Transverse colon (tissue), 4 donors: ENCODE data around the gene SULT4A1. TPM values are rescaled to one million over a fixed set of nuclear protein-coding genes. Genes with fewer than 3 reads are reported as not detected.

Experiments
- DNase-seq: peaks from one replicate; pipeline ENCODE4 v3.0.0-alpha.2; 2019
- H3K27ac ChIP-seq, 4 donors: fragments of 200-600 bp; sonication (generic); 2 replicates each; pipeline ENCODE4 v1.5.1; 2016 to 2018; ENCODE audit warnings: inconsistent platforms in 4 of 4
- H3K27me3 ChIP-seq: fragments of 200-600 bp; sonication (generic); 2 replicates; pipeline ENCODE4 v1.5.1; 2017; ENCODE audit warnings: inconsistent platforms
- H3K36me3 ChIP-seq, 4 donors: fragments of 200-600 bp; sonication (generic); 2 replicates each; pipeline ENCODE4 v1.5.1; 2017 to 2019; ENCODE audit warnings: inconsistent platforms in 4 of 4
- H3K4me1 ChIP-seq, 4 donors: fragments of 200-600 bp; sonication (generic); 2 replicates each; pipeline ENCODE4 v1.5.1; 2017 to 2020; ENCODE audit warnings: inconsistent platforms in 4 of 4
- H3K4me3 ChIP-seq, 4 donors: fragments of 200-600 bp; sonication (generic); 1 replicate in 1 of 4; 2 replicates in 3 of 4; pipeline versions ENCODE4 v1.5.1 to v1.6.1; 2017 to 2019; ENCODE audit warnings: inconsistent platforms in 4 of 4
- H3K9me3 ChIP-seq, 2 donors: fragments of 200-600 bp; sonication (generic); 2 replicates each; pipeline ENCODE4 v1.5.1; 2017 to 2019; ENCODE audit warnings: inconsistent platforms in 2 of 2
- EP300 ChIP-seq: sonication (generic); formaldehyde crosslinking; IDR thresholded peaks from one replicate; pipeline ENCODE4 v1.6.1; 2017; ENCODE audit warnings: antibody characterized with exemption, low read depth
- POLR2A ChIP-seq: fragments of 450-650 bp; IDR thresholded peaks from one replicate; pipeline ENCODE4 v1.6.1; 2016; ENCODE audit warnings: antibody characterized with exemption, mild to moderate bottlenecking, moderate library complexity
- POLR2AphosphoS5 ChIP-seq, 3 donors: sonication (generic); formaldehyde crosslinking; IDR thresholded peaks; one replicate each; pipeline ENCODE4 v1.6.1; 2016; ENCODE audit warnings: antibody characterized with exemption in 3 of 3
- WGBS, 2 donors: methylation state at CpG; one replicate each; pipeline ENCODE4 v1.1.5; 2018; ENCODE audit warnings: low coverage in 1 of 2; 5-methylcytosine and 5-hydroxymethylcytosine counted together
- in situ Hi-C, 4 donors: fragments of 200-750 bp; cut with MboI; loops; one replicate each; pipeline versions ENCODE4 v1.15.0 to v1.15.1; 2017; ENCODE audit warnings: low sequenced_read_pairs in 3 of 4, low pct_ligation_motif_present in 1 of 4, low pct_unique_long_range_greater_than_20kb in 1 of 4
- intact Hi-C: fragments of 100-400 bp; cut with DNase I; formaldehyde crosslinking; loops from one replicate; pipeline ENCODE4 v1.15.1; 2023; ENCODE audit warnings: low total_unique reads
- total RNA-seq, 4 donors: library from RNA; depleted of rRNA; stranded (reverse); fragments of >200 nt; gene quantifications; one replicate each; pipeline ENCODE4 v1.1.0, GENCODE V29; 2016
- TF ChIP-seq, protein P1 (sequence below), 5 experiments: fragments of 200-600 bp in 3 of 5; fragments of 450-650 bp in 2 of 5; sonication (generic) in 3 of 5; IDR thresholded peaks; 1 replicate in 2 of 5; 2 replicates in 3 of 5; pipeline ENCODE4 v1.5.1; 2016 to 2017; ENCODE audit warnings: antibody characterized with exemption in 5 of 5, inconsistent platforms in 3 of 5, mild to moderate bottlenecking in 2 of 5, moderate library complexity in 1 of 5

SULT4A1 gene
- total RNA-seq, 4 donors from 2014 or later = 0.32 to 0.68 TPM; not detected in 2

DNA sequence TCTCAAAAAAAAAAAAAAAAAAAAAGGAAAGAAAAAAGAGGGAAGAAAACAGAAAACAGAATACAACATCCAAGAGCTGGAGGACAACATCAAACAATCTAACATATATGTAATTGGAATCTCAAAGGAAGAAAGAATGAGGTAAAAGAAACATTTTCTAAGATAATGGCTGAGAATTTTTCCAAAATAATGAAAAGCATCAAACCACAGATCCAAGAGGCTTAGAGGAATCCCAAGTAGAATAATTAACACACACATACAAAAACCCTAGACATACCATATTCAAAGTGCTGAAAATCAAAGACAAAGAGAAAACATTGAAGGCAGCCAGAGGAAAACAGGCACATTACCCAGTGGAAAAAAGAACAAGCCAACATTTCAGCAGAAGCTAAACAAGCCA, 4.9 kb downstream of the SULT4A1 start:
- Histone ChIP-seq H3K27me3 (peaks cover 27% of the 10 kb centered on the region), H3K4me3 (no peak overlapping the region), H3K9me3 (no peaks in the 10 kb centered on the region), H3K27ac (no peak overlapping the region), H3K4me1 (peaks cover 0 to 5% (median 2%) of the 10 kb centered on the region in 4 donors), H3K36me3 (no peaks in the 10 kb centered on the region)
- TF ChIP-seq, protein P1, sequence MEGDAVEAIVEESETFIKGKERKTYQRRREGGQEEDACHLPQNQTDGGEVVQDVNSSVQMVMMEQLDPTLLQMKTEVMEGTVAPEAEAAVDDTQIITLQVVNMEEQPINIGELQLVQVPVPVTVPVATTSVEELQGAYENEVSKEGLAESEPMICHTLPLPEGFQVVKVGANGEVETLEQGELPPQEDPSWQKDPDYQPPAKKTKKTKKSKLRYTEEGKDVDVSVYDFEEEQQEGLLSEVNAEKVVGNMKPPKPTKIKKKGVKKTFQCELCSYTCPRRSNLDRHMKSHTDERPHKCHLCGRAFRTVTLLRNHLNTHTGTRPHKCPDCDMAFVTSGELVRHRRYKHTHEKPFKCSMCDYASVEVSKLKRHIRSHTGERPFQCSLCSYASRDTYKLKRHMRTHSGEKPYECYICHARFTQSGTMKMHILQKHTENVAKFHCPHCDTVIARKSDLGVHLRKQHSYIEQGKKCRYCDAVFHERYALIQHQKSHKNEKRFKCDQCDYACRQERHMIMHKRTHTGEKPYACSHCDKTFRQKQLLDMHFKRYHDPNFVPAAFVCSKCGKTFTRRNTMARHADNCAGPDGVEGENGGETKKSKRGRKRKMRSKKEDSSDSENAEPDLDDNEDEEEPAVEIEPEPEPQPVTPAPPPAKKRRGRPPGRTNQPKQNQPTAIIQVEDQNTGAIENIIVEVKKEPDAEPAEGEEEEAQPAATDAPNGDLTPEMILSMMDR (IDR thresholded peaks at IDR 0.05) = no peak
- no peak for TF ChIP-seq POLR2AphosphoS5 (IDR thresholded peaks at IDR 0.05)
- DNase-seq = no peak
- intact Hi-C loops (no loop called here), in situ Hi-C loops (no loop called here)

DNA sequence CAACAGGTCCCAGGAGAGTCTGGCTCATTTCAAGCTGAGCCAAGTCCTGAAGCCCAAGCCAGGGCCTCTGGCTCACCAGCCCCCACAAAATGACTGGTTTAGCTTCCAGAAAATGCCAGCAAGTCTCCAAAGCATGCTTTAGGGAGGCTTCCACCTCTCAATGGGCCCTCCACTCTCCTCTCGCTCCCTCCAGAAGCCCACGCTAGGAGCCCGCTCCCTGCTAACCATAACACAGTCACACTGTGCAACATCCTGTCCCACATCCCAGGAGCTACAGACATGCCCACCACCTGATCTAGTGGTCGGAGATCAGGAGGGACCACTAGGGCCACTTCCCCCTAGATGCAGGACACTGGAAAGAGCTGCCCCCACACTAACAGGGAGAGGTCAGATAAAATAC, 6.9 kb downstream of the SULT4A1 start:
- Histone ChIP-seq H3K27me3 (peaks cover 19% of the 10 kb centered on the region), H3K9me3 (no peaks in the 10 kb centered on the region), H3K4me3 (no peak overlapping the region), H3K27ac (no peak overlapping the region), H3K4me1 (no peaks in the 10 kb centered on the region), H3K36me3 (no peaks in the 10 kb centered on the region)
- intact Hi-C loops = no loop called here
- no peak for DNase-seq
- in situ Hi-C loops = no loop called here
- 92% methylated on average over 4 of the region's 4 CpGs; no CpG with 5 or more reads in 1 of the 2 donors for WGBS, 2 donors
- TF ChIP-seq EP300 = no peak
- TF ChIP-seq POLR2A = no peak
- TF ChIP-seq, protein P1 (IDR thresholded peaks at IDR 0.05) = no peak
- no peak for TF ChIP-seq POLR2AphosphoS5 (IDR thresholded peaks at IDR 0.05)

DNA sequence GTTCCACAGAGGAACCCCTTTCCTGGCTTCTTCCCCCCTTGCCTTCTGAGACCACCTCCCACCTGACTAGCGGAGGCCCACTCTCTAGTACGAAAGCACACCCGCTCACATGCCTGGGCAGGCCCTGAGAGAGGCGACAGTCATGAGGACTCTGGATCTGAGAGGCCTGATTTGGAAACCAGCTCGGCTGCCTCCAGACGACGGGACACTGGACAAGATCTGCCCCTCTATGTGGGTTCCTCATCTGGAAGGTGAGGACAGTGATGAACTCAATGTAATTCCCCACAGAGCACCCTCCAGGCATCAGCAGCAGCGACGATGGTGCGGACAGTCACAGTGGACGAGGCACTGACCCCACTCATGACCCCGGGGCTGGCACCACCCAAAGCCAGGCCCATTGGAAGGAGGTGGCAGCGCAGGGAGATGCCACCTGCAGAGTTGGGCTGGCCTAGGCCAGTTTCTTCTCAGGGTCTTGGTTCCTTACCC, 7.5 kb downstream of the SULT4A1 start:
- Histone ChIP-seq H3K27me3 (peaks cover 13% of the 10 kb centered on the region), H3K27ac (no peak overlapping the region), H3K9me3 (no peaks in the 10 kb centered on the region), H3K4me1 (no peaks in the 10 kb centered on the region), H3K36me3 (no peaks in the 10 kb centered on the region), H3K4me3 (no peak overlapping the region)
- no peak for DNase-seq
- 84% methylated on average over 13 of the region's 13 CpGs; no CpG with 5 or more reads in 1 of the 2 donors for WGBS, 2 donors
- in situ Hi-C loops = no loop called here
- TF ChIP-seq EP300 (no peak), POLR2AphosphoS5 (IDR thresholded peaks at IDR 0.05) (no peak), POLR2A (no peak)
- TF ChIP-seq, protein P1 (IDR thresholded peaks at IDR 0.05) = no peak
- intact Hi-C loops = no loop called here

DNA sequence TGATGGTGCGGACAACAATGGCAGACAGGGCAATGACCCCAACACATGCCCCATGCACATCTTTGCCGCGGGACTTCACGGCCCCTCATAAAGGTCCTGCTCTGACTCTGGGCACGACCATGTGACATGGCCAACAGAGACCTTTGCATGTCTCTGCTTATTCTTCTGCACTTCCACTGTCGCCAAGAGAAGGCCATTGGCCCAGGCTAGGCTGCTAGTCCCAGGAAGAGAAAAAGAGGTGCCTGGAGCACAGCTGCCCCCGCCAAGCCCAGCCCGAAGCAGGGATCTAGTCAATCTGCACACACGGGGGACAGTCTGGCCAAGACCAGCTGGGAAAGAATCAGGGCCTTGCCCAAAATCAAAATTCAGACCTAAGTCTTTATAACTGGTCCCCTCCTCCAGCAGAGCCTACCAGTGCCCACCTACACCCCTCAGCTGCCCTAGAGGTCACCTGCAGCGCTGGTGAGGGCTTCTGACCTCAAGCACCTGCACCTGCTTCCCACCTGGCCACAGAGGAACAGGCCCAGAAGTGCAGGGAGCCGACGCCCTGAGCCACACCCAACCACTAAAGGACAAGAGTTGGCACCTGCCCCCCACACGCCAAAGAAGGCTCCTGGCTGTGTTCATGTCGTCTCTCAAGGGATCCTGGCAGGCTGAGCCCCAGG, 8.1 kb downstream of the SULT4A1 start:
- in situ Hi-C loops = no loop called here
- Histone ChIP-seq H3K27me3 (peaks cover 10% of the 10 kb centered on the region), H3K9me3 (no peaks in the 10 kb centered on the region), H3K4me1 (no peaks in the 10 kb centered on the region), H3K4me3 (no peak overlapping the region), H3K36me3 (no peaks in the 10 kb centered on the region), H3K27ac (no peak overlapping the region)
- intact Hi-C loops = no loop called here
- TF ChIP-seq POLR2AphosphoS5 (IDR thresholded peaks at IDR 0.05) (no peak), EP300 (no peak), POLR2A (no peak)
- TF ChIP-seq, protein P1 (IDR thresholded peaks at IDR 0.05) = no peak
- WGBS, 2 donors = 63% methylated on average over 14 of the region's 14 CpGs; no CpG with 5 or more reads in 1 of the 2 donors
- DNase-seq = no peak
